Spleen (tissue), 11 donors: ENCODE measurements around the gene SF3A1. TPM values are rescaled to one million over a fixed set of nuclear protein-coding genes. Genes with fewer than 3 reads are reported as not detected.
A peak's percentile ranks its signal among the peaks of the same experiment; 100 is the strongest.

Source experiments
- DNase-seq: peaks from one replicate; pipeline ENCODE4 v3.0.0-alpha.2; 2020
- H3K27ac ChIP-seq, 8 donors: fragments of 200-600 bp; sonication (generic) in 7 of 8; 1 replicate in 4 of 8; 2 replicates in 4 of 8; pipeline versions ENCODE4 v1.5.0 to v1.8.0; 2016 to 2021; ENCODE audit warnings: inconsistent platforms in 4 of 8, mild to moderate bottlenecking in 4 of 8, moderate library complexity in 1 of 8
- H3K27me3 ChIP-seq, 7 donors: fragments of 200-600 bp; sonication (generic) in 6 of 7; replicated peaks in 1 of 7; 1 replicate in 4 of 7; 2 replicates in 3 of 7; pipeline versions ENCODE4 v1.5.0 to v1.8.0; 2016 to 2021; ENCODE audit warnings: inconsistent platforms in 3 of 7, mild to moderate bottlenecking in 1 of 7
- H3K36me3 ChIP-seq, 6 donors: fragments of 200-600 bp; sonication (generic) in 5 of 6; 1 replicate in 4 of 6; 2 replicates in 2 of 6; pipeline versions ENCODE4 v1.5.0 to v1.8.0; 2016 to 2021; ENCODE audit warnings: inconsistent platforms in 2 of 6
- H3K4me1 ChIP-seq, 6 donors: fragments of 200-600 bp; sonication (generic) in 5 of 6; 1 replicate in 3 of 6; 2 replicates in 3 of 6; pipeline versions ENCODE4 v1.5.0 to v1.8.0; 2016 to 2021; ENCODE audit warnings: inconsistent platforms in 3 of 6
- H3K4me3 ChIP-seq, 8 donors: fragments of 200-600 bp; sonication (generic) in 7 of 8; 1 replicate in 4 of 8; 2 replicates in 4 of 8; pipeline versions ENCODE4 v1.5.0 to v1.8.0; 2016 to 2021; ENCODE audit warnings: inconsistent platforms in 4 of 8, mild to moderate bottlenecking in 4 of 8, moderate library complexity in 2 of 8
- H3K9me3 ChIP-seq, 8 donors: fragments of 200-600 bp; sonication (generic) in 7 of 8; 1 replicate in 4 of 8; 2 replicates in 4 of 8; pipeline versions ENCODE4 v1.5.0 to v1.8.0; 2016 to 2021; ENCODE audit warnings: inconsistent platforms in 4 of 8
- POLR2A ChIP-seq, 3 donors: fragments of 450-650 bp; IDR thresholded peaks; one replicate each; pipeline ENCODE4 v1.5.1; 2017; ENCODE audit warnings: antibody characterized with exemption in 3 of 3, mild to moderate bottlenecking in 1 of 3
- POLR2AphosphoS5 ChIP-seq, 3 donors: sonication (generic); formaldehyde crosslinking; IDR thresholded peaks; one replicate each; pipeline ENCODE4 v1.5.1; 2017; ENCODE audit warnings: antibody characterized with exemption in 3 of 3
- WGBS, 5 donors: extraction: QIAGEN DNeasy Blood & Tissue Kit in 3 of 5; methylation state at CpG; one replicate each; pipeline versions ENCODE4 v1.1.5 to v1.1.7; 2013 to 2018; 5-methylcytosine and 5-hydroxymethylcytosine counted together
- intact Hi-C: fragments of 100-400 bp; cut with DNase I; formaldehyde crosslinking; loops from one replicate; pipeline ENCODE4 v1.15.0; 2023; ENCODE audit warnings: low total_unique reads
- polyA plus RNA-seq, 3 donors: library from polyadenylated mRNA; stranded (reverse); fragments of 200-250 nt; gene quantifications; one replicate each; pipeline ENCODE4 v1.2.1, GENCODE V29; 2013
- total RNA-seq, 7 donors: library from RNA; depleted of rRNA in 3 of 7; stranded (reverse); fragments of >200 nt in 3 of 7; fragmentation: NEBNext Ultra II Directional in 4 of 7; extraction: Animal tissue kit (Norgen Biotek cat#: 25700) in 4 of 7; gene quantifications; one replicate each; pipeline versions ENCODE4 v1.1.0 to v1.2.1, GENCODE V29; 2016 to 2021
- TF ChIP-seq, protein P1 (sequence below), 11 experiments: fragments of 200-600 bp in 7 of 11; fragments of 450-650 bp in 4 of 11; sonication (generic) in 4 of 11; IDR thresholded peaks in 8 of 11; conservative IDR thresholded peaks in 3 of 11; 1 replicate in 7 of 11; 2 replicates in 4 of 11; pipeline versions ENCODE4 v1.4.0 to v1.8.0; 2016 to 2021; ENCODE audit warnings: antibody characterized with exemption in 11 of 11, inconsistent platforms in 4 of 11, mild to moderate bottlenecking in 1 of 11
- donor health status: healthy with polysubstance abuse.
- donor health status: DM: no; HTN: no; CAD: no; lungs with moderate emphysema.
- donor health status: DM: no; HTN: no; CAD: no.
- donor health status: Bipolar disorder and iron deficiency.
- donor health status: healthy.
- donor health status: DM: no; HTN: no; CAD: no.
- donor health status: DM: yes; HTN: yes; CAD: no.

SF3A1 gene
- total and polyA plus RNA-seq, 10 donors = 14.9 to 223 (median 175) TPM

DNA sequence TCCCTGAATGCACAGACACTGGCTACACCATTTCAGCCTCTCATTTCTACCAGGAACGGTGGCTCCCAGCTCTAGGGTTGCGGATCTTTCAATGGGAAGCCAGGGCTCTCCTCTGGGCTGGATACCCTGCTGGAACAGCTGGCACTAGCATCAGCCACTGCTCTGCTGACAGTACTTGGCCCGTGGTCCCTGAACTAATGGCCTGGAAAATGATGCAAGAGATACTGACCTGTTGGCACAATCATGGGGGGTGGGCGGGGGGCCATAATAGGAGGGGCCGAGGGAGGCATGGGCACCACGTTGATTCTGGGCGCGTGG, 19.3 kb downstream of the SF3A1 start:
- H3K36me3 ChIP-seq = peaks cover 15 to 100% (median 100%) of the 10 kb centered on the region in 6 donors
- no peak for DNase-seq
- no peaks in the 10 kb centered on the region for H3K27me3 ChIP-seq
- TF ChIP-seq, protein P1, sequence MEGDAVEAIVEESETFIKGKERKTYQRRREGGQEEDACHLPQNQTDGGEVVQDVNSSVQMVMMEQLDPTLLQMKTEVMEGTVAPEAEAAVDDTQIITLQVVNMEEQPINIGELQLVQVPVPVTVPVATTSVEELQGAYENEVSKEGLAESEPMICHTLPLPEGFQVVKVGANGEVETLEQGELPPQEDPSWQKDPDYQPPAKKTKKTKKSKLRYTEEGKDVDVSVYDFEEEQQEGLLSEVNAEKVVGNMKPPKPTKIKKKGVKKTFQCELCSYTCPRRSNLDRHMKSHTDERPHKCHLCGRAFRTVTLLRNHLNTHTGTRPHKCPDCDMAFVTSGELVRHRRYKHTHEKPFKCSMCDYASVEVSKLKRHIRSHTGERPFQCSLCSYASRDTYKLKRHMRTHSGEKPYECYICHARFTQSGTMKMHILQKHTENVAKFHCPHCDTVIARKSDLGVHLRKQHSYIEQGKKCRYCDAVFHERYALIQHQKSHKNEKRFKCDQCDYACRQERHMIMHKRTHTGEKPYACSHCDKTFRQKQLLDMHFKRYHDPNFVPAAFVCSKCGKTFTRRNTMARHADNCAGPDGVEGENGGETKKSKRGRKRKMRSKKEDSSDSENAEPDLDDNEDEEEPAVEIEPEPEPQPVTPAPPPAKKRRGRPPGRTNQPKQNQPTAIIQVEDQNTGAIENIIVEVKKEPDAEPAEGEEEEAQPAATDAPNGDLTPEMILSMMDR (IDR thresholded peaks at IDR 0.05 in 8 of 11, conservative IDR thresholded peaks at IDR 0.05 in 3 of 11) = no peak
- no peak for TF ChIP-seq POLR2AphosphoS5 (IDR thresholded peaks at IDR 0.05)
- TF ChIP-seq POLR2A (IDR thresholded peaks at IDR 0.05) = no peak
- H3K4me3 ChIP-seq = no peak overlapping the region
- peak overlapping the region in 2 of 8 donors; percentile 14 to 42 for H3K27ac ChIP-seq
- H3K4me1 ChIP-seq = peaks cover 4 to 64% (median 37%) of the 10 kb centered on the region in 6 donors
- intact Hi-C loops = no loop called here
- H3K9me3 ChIP-seq = no peaks in the 10 kb centered on the region
- 87 to 94% (median 91%) methylated on average over 7 to 8 of the region's 8 CpGs for whole genome bisulfite sequencing, 5 donors

DNA sequence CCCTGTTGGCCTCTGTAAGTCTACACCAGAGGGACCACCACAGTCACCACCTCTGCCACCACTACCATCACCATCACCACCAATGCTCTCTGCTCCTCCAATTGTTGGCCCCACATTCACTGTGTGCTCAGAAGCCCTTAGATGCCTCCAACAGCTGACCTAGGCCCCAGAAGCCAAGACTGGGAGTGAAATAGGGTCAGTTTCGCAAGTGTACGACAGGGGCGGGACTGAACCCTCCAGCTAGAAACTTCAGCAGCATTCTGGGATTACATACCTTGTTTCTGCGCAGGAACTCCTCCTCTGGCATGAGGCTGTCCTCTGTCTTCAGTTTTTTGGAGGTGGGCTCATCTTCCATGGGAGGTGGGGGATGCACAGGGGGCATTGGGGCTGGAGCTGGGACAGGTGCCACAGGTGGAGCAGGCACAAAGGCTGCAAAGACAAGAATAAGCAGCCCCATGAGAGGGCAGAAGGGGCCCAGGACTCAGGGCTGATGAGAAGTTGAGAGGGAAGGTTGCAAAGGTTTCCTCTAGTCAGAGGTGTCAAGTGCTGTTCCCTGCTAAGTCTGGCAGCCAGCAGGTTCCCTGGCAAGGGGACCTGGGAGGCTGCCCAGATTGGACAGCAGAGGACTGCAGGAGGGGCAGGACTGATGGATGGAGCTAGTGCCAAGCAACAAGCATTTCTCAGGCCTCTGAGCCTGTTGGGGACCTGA, 19.8 kb downstream of the SF3A1 start:
- no peak for TF ChIP-seq POLR2A (IDR thresholded peaks at IDR 0.05)
- H3K27ac ChIP-seq = peak overlapping the region in 2 of 8 donors; percentile 14 to 42
- H3K27me3 ChIP-seq = no peaks in the 10 kb centered on the region
- peaks cover 15 to 100% (median 100%) of the 10 kb centered on the region in 6 donors for H3K36me3 ChIP-seq
- H3K4me1 ChIP-seq = peaks cover 3 to 62% (median 32%) of the 10 kb centered on the region in 6 donors
- no peak overlapping the region for H3K4me3 ChIP-seq
- no peak for DNase-seq
- intact Hi-C loops = no loop called here
- WGBS, 5 donors = 86 to 100% (median 93%) methylated on average over 1 to 4 of the region's 4 CpGs
- H3K9me3 ChIP-seq = no peaks in the 10 kb centered on the region

DNA sequence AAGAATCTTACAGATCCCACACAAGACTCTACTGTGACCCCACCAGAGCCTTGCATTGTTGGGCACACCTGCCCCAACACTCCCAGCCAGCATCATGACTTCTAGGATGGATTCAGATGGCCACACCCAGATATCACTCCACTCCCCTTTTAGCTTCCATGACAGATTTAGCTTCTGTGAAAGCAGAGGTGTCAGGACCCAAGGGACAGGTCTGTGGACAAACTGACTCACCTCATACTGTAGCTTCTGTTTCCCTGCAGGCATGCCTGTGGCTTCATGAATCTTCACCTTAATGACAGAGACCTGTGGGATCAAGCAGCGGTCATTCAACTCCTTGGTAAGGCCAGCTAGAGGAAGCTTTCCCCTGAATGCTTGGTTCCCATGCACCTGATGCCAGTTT, 21.5 kb downstream of the SF3A1 start:
- no peak for DNase-seq
- peaks cover 0 to 45% (median 19%) of the 10 kb centered on the region in 6 donors for H3K4me1 ChIP-seq
- TF ChIP-seq POLR2AphosphoS5 (IDR thresholded peaks at IDR 0.05) (no peak), POLR2A (IDR thresholded peaks at IDR 0.05) (no peak)
- TF ChIP-seq, protein P1 (IDR thresholded peaks at IDR 0.05 in 8 of 11, conservative IDR thresholded peaks at IDR 0.05 in 3 of 11) = no peak
- H3K4me3 ChIP-seq = no peak overlapping the region
- peaks cover 13 to 100% (median 99%) of the 10 kb centered on the region in 6 donors for H3K36me3 ChIP-seq
- intact Hi-C loops = no loop called here
- no peaks in the 10 kb centered on the region for H3K27me3 ChIP-seq
- H3K27ac ChIP-seq = peak overlapping the region in 1 of 8 donors; percentile 11
- no peaks in the 10 kb centered on the region for H3K9me3 ChIP-seq
- 89 to 100% (median 97%) methylated on average over 1 of the region's 1 CpG for WGBS, 5 donors

DNA sequence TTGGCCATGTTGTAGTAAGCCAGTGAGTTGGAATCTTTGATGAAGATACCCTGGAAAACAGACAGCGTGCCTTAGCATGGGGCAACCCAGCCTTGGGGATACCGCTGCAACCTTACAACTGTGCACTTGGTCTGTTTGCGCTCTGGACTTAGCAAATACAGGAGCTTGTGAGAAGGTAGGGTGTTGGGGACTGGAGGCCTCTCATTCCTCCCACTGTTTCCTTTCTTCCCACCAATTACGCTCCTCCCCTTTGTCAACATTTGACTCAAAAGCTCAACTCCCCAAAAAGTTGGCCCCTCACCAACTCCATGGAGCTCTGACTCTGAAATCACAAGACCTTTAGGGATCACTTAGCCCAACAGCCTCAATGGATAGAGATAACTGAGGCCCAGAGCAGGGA, 22.0 kb downstream of the SF3A1 start:
- Histone ChIP-seq H3K4me1 (peaks cover 0 to 39% (median 13%) of the 10 kb centered on the region in 6 donors), H3K9me3 (no peaks in the 10 kb centered on the region), H3K27ac (no peak overlapping the region), H3K4me3 (no peak overlapping the region), H3K27me3 (no peaks in the 10 kb centered on the region), H3K36me3 (peaks cover 10 to 100% (median 93%) of the 10 kb centered on the region in 6 donors)
- TF ChIP-seq POLR2AphosphoS5 (IDR thresholded peaks at IDR 0.05) (no peak), POLR2A (IDR thresholded peaks at IDR 0.05) (no peak)
- TF ChIP-seq, protein P1 (IDR thresholded peaks at IDR 0.05 in 8 of 11, conservative IDR thresholded peaks at IDR 0.05 in 3 of 11) = no peak
- 85 to 95% (median 94%) methylated on average over 4 of the region's 4 CpGs for WGBS, 5 donors
- intact Hi-C loops = no loop called here
- no peak for DNase-seq
